Measurements from ENCODE around the gene CEP20.
A peak's percentile ranks its signal among the peaks of the same experiment; 100 is the strongest.

Gene CEP20

DNA sequence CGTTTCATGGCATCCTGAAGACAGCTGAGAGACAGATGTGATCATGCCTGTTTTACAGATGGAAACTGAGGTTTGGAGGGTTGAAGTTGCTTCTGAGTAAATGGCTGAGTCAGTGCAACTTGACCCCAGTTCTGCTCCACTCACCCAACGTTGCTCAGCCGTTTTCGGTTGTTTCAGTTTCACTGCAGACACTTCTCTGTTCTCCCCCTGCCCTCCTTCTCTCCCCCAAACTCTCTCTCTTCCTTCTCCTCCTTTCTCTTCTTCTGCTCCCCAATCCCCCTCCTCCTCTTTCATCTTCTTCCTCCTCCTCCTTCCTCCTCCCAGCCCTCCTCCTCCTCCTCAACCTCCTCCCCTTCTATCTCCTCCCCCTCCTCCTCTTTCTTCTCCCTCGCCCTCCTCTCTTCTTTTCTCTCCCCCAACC, 9.4 kb upstream of the CEP20 start:
- DNase-seq (ENCODE audit: low read depth in 2 of 2) = peak in 1 of 2 experiments; percentile 16

DNA sequence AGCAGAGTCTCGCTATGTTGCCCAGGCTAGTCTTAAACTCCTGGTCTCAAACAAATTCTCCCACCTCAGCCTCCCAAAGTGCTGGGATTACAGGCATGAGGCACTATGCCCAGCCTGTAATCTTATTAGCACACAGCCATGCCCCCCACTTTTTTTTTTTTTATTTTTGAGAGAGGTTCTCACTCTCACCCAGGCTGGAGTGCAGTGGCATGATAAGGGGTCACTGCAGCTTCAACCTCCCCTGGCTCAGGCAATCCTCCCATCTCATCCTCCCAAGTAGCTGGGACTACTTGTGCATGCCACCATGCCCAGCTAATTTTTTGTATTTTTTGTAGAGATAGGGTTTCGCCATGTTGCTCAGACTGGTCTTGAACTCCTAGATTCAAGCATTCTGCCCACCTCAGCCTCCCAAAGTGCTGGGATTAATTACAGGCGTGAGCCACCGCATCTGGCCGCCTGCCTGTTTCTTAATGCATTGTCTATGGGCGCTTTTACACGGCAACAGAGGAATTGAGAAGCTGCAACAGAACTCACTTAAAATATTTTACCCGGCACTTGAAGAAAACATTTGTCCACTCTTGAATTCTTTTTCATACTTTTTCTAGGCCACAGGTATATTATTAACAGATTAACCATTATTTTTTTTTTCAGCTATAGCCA, 8.8 kb upstream of the CEP20 start:
- DNase-seq (ENCODE audit: low read depth in 2 of 2) = no peak

- no peak for DNase-seq (ENCODE audit: low read depth in 2 of 2)
Observed at GRCh38 chr16:15894571-15895374, 6.4 kb upstream of the CEP20 start.

DNA sequence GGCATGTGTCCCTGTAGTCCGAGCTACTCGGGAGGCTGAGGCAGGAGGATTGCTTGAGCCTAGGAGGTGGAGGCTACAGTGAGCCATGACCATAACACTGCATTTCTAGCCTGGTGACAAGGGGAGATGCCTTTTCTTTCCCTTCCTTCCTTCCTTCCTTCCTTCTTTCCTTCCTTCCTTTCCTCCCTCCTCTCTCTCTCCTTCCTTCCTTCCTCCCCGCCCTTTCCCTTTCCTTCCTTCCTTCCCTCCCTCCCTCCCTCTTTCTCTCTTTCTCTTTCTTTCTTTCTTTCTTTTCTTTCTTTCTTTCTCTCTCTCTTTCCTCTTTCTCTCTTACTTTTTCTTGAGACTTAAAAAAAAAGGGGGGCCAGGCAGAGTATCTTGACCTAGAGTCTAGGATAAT, 3.1 kb upstream of the CEP20 start:
- DNase-seq (ENCODE audit: low read depth in 2 of 2) = no peak

- no peak for DNase-seq (ENCODE audit: low read depth in 2 of 2)
Observed at GRCh38 chr16:15887283-15887682, 1.1 kb downstream of the CEP20 start.

DNA sequence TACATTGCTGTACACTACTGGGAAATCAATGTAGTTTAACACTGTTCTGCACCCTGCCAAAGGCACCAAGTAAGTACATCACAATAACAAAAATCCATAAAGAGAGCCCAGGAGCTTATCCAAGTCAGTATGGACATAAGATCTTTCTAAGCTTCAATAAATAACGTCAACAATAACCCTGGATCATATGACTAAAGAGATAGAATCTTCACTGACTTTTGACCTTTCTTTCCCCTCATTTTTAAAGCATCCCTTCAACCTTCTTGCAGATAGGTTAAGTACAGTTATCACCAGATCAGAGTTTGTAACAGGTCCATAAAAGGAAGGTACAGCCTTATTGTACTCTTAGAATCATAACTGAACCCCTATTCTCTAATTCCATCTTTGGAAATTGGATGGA, 2.3 kb downstream of the CEP20 start:
- no peak for DNase-seq (ENCODE audit: low read depth in 2 of 2)

DNA sequence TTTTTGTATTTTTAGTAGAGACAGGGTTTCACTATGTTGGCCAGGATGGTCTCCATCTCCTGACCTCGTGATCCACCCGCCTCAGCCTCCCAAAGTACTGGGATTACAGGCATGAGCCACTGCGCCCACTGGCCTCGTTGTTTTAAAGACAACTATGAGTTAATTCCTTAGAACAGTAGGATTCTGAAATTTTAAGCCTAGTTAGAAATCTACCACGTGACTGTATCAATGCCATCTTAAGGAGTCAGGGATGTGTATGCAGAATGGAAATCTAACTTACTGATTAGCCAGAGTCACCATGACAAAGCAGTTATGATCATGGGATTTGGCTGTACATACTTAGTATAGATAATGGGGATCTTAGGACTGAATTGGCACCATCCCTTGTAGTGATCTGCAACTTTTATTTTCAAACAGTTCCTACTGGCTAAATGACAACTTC, 2.8 kb downstream of the CEP20 start:
- DNase-seq (ENCODE audit: low read depth in 2 of 2) = no peak

GRCh38 chr16:15882563-15882962, 5.8 kb downstream of the CEP20 start:
- DNase-seq (ENCODE audit: low read depth in 2 of 2) = no peak

- no peak for DNase-seq (ENCODE audit: low read depth in 2 of 2)
Observed at GRCh38 chr16:15881794-15882379, 6.5 kb downstream of the CEP20 start.

GRCh38 chr16:15880434-15881308, 7.7 kb downstream of the CEP20 start:
- no peak for DNase-seq (ENCODE audit: low read depth in 2 of 2)

DNA sequence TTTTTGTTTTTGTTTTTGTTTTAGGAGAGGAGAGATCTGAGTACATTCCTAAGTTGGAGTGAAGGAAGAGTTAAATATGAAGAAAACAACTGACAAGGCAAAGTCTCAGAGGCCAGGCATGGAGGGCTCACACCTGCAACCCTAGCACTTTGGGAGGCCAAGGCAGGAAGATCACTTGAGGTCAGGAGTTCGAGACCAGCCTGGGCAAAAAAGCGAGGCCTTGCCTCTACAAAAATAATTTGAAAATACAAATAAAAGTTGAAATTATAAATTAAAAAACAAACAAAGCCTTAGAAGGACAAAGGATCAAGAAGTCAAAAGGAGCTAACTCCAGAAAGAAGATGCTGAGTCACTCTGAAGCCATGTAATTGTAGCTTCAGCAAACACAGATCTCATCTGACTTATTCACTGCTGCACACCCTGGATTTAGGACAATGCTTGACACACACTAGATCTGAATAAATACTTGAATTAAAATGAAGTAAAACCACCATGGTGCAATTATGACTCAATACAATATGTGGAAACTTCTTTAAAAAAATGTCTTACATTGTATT, 9.1 kb downstream of the CEP20 start:
- DNase-seq (ENCODE audit: low read depth in 2 of 2) = no peak

DNA sequence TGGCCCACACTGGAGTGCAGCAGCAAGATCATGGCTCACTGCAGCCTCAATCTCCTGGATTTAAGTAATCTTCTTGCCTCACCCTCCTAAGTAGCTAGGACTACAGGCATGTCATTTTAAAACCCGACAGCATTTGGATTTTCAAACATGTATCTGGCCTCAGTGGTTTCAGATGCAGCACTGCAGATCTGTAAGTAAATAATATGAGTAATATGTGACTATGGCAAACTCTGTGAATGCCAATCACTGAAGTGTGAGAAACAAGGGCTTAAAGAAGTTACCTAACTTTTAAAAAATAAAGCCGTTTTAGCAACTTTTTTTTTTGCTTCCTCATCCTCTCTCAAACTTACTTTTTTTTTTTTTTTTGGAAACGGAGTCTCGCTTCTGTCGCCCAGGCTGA, 11.9 kb downstream of the CEP20 start:
- DNase-seq (ENCODE audit: low read depth in 2 of 2) = no peak

DNA sequence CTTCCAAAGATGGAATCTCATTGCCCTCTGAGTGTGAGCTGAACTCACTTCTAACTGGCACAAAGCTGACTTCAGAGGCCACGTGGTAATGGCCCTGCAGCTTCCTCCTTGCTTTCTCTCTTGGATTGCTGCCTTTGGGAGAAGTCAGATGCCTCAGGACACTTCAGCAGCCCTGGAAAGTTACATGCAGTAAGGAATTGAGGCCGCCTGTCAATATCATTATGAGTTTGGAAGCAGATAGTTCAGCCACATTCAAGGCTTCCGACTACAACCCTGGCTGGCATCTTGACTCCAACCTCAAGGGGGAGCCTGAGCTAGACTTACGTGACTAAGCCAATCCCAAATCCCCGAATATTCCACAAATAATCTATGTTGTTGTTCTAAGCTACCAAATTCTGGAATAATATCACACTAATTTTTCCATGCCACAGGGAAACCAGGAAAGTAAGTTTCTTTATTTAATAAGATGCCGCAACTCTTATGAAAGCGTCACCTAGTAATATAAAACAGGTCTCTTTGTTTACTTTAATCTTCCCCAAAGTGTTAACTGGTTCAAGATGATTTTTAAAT, 13.6 kb downstream of the CEP20 start:
- no peak for DNase-seq (ENCODE audit: low read depth in 2 of 2)

DNA sequence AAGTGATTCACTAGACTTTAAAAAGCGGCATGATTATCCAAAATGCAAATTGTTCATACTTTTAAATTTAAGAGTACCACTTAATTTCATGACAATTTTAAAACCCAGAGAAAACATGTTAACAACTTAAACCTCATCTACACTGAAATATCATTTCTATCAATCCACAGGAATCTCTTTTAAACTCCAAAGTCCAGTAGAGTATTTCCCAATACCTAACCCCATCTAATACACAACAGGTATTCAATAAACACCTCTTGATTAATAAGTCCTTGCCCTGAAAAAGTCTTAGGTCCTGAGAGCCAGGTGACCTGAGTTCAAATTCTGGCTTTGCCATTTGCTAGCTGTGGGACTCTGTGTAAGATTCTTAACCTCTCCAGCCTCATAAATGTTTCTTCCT, 14.7 kb downstream of the CEP20 start:
- no peak for DNase-seq (ENCODE audit: low read depth in 2 of 2)

GRCh38 chr16:15873301-15873700, 15.1 kb downstream of the CEP20 start:
- no peak for DNase-seq (ENCODE audit: low read depth in 2 of 2)

DNA sequence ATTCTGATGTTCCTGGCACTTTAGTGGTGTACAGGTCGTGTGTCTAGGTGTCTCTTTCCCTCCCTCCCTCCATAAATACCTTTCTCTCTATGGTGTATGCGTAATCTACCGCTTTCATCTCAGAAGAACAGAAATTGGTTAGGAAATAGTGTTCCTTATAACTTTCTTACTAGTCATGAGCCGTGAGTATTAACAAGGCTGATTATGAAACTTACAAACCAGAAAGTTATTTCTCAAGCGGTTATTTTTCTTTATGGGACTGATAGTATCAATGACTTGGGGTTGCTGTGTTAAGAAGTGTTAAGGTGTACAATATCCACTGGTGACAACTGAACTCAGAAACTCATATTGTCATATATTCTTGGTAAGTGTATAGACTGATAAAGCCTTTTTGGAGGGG, 18.4 kb downstream of the CEP20 start:
- no peak for DNase-seq (ENCODE audit: low read depth in 2 of 2)

GRCh38 chr16:15866451-15866850, 22.0 kb downstream of the CEP20 start:
- no peak for DNase-seq (ENCODE audit: low read depth in 2 of 2)

DNA sequence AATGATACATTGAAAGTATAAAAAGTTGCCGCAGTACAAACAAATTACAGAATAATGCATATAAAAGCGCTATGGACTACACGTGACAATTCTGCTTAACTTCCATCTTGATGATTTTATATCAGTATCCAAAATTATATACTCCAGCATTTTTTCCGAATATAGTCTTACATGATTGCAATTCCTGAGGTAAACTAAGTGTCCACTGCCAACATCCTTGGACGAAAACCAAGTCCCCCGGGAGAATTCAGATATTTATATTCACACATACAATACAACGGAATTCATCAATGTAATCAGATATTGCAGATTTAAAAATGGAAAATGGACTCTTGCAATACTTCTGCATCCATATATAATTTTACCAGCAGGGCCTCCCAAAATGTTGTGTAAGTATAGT, 22.7 kb downstream of the CEP20 start:
- no peak for DNase-seq (ENCODE audit: low read depth in 2 of 2)

DNA sequence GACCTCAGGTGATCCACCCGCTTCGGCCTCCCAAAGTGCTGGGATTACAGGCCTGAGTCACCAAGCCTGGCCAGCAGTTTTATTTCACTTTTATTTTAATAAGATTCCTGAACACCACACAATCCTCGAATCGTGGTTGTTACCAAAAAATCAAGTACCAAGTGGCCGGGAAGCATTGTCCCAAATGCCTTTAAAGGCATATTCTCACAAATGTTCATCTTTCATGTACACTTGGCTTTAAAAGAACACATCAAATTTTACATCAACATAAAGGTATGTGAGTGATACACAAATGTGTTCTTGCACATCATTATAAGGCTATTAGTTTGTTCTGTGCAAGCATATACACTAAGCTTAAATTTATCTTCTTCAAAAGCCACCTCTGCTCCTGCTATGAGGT, 23.5 kb downstream of the CEP20 start:
- no peak for DNase-seq (ENCODE audit: low read depth in 2 of 2)

- DNase-seq (ENCODE audit: low read depth in 2 of 2) = no peak
Observed at GRCh38 chr16:15861996-15862395, 26.4 kb downstream of the CEP20 start.

DNA sequence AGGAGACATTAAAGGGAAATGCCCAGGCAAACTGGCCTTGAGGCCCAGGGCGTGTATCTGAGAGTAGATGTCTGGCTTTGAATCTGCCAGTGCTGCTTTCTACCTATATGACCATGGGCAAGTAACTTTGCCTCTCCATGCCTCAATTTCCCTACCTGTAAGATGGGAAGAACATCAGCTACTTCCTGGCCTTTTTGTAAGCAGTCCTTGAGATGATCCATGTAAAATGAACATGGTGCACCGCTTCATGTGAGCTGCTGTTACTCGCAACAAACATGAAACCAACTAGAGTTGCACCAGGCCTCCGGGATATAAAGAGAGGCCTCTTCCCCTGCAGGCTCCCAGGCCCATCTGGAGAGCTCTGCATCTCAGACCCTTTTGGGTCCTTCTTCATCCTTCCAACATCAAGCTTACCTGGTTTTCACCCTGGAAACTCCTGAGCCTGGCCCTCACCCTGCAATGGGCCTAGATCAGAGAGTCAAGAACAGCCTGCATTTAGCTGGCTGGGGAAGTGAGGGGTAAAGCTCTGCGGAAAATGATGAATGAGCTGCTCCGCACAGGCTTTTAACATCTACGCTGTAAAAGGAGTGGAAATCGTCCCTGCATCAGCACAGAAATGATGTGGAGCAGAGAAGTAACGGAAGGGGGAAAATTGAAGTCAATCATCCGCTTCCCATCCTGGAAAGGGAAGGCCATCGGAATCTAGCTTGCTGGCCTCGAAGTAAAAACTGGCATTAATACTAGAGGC, 29.3 kb downstream of the CEP20 start:
- DNase-seq (ENCODE audit: low read depth in 2 of 2) = no peak
